Gastroesophageal sphincter (tissue), 3 donors: Measurements from ENCODE around the gene FAM216B.

Source experiments
- CTCF ChIP-seq, 4 experiments: fragments of 200-600 bp in 2 of 4; fragments of 450-650 bp in 2 of 4; sonication (generic) in 1 of 4; IDR thresholded peaks; one replicate each; pipeline ENCODE4 v1.5.1; 2017 to 2019; ENCODE audit warnings: antibody characterized with exemption in 4 of 4, mild to moderate bottlenecking in 2 of 4, moderate library complexity in 2 of 4
- EP300 ChIP-seq: sonication (generic); formaldehyde crosslinking; IDR thresholded peaks from one replicate; pipeline ENCODE4 v1.6.1; 2017; ENCODE audit warnings: antibody characterized with exemption, mild to moderate bottlenecking
- POLR2A ChIP-seq, 2 donors: fragments of 450-650 bp; IDR thresholded peaks; one replicate each; pipeline ENCODE4 v1.6.1; 2017; ENCODE audit warnings: antibody characterized with exemption in 2 of 2, mild to moderate bottlenecking in 2 of 2, moderate library complexity in 1 of 2

DNA sequence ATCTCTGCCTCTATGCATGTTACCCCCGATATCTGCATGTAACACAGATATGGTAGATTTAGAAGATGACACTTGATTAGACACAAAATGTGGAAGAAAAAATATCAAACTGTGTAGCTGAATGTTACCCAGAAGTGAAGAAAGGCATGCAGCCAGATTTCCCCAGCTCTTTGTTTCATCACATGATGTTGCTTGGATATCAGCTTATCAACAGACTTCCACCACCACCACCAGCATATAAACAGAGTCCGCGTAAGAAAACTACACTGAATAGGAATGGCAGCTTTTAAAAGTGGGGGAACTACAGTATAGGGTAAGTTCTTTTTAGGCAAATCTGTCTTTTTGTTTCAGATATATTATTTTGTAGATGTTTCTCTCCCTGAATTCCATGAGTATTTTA, at the start of gene FAM216B:
- TF ChIP-seq POLR2A (IDR thresholded peaks at IDR 0.05) (no peak), CTCF (IDR thresholded peaks at IDR 0.05) (no peak), EP300 (no peak)
